GM19099 (cell line): Measurements from ENCODE around the gene WNT7A.

ENCODE experiments used
- POLR2A ChIP-seq: IDR thresholded peaks from 3 replicates; pipeline ENCODE4 v1.6.1; 2011; ENCODE audit warnings: low read depth; ENCODE audit not compliant: insufficient read length; ENCODE audit errors: extremely low read depth

WNT7A gene

DNA sequence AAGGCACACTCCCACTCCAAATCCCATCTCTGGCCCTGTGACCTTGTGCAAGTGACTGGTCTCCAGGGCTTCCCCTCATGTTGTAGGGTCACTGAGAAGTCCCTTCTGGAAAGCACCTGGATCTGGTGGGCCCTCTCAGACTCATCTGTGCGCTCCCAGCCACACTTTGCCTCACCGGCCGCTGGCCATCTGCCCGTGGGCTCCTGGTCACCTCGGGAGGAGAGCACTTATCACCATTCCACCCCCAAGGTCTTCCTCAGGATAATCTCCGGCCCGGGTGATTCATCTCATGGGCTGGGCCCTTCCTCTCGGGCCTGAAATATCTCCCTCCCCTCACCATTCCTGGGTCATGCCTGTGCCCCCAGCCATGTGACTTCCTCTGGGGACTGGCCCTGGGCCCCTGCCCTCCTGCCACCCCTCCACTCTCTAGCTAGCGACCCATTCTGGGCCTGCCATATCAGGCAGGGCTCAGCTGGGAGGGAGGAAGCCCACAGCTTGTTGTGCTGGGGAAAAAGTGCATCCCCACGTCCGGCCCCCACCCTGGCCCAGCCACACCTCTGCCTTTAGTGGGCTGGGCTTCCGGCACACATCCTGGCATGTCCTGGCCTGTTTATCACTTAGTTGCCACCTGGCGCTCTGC, 10.6 kb upstream of the WNT7A start:
- no peak for TF ChIP-seq POLR2A

DNA sequence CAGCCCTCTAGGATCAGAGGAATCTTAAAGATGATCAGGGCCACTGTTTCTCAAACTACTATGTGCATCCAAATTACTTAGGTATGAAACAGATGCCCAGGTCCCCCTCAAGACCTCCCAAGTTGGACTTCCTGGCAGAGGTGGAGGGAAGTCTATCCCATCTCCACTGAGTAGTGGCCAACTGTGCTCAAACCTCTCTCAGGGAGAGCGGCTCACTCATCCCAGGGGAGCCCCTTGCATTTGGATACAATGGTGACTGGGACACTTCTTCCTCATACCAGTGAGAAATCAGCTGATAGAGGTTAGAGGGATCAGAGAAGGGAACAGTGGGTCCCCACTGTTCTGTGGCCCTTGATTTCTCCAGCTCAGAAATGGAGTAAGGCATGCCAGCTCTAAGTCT, 8.7 kb upstream of the WNT7A start:
- no peak for TF ChIP-seq POLR2A

DNA sequence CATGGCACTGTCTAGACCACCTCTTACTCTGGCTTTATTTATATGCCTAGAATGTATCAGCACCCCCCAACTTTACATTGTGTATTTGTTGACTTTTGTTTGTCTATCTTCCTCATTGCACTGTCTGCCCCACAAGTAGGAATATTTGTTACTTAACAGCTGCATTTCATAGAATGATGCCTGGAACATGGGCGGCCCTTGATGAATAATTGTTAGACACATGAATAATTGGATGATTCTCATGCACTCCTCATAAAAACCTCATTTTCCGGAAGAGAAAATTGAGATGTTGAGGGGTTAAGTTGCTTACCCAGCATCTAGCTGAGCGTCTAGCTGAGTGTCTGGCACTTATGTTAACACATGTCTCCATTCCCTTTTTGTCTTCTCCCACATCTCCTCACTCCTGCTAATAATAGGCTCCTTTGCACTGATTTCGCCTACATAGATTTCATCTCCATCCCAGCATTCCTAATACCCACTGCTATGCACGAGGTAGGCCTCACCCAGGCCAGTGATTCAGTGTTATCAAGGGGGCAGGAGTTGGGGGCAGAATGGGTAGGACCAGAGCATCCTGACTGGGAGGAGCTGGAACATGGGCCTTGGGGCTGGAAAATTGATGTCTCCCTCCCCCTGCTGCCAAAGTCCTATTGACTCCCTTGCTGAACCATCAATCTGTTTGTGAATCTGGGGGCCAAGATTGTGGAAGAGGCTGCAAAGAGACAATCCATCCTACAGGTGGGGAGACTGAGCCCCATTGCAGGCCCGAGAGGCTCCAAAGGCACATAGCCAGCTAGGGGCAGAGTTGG, 7.8 kb upstream of the WNT7A start:
- no peak for TF ChIP-seq POLR2A

DNA sequence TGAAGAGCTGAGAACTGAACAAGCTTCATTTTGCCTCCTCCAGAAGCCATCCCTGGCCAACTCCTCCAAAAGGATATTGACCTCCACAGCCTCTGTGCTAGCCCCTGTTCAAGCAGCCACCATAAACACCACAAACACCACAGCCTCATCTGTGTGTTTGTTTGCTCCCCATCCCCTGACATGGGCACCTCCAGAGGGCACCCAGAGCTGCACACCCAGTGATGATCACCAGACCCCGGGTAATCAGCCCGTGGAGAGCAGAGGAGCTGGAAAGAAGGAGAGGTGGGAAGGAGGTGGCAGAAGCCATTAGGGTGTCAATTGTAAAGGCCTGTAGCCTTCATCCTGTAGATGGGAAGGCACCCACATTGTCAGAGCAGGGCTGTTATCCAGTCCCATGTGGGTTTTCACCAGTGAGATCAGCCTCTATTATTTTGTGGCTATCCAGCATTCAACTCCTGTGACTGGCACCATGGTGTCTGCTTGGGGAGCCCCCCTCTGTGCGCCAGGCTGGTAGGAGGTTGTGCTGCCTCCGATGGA, 6.8 kb upstream of the WNT7A start:
- no peak for TF ChIP-seq POLR2A

DNA sequence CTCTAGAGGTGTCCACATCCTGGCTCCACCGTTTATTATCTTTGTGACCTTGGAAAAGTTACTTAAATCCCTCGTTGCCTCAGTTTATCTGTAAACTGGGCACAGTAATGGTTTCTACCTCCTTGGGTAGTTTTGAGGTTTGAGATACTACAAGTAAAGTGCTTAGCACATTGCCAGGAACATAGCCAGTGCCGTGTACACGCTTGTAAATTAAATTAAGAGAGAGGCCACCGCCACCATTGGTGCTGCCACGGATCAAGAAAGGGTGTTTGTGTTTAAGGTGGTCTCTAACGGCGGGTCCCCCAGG, 5.8 kb upstream of the WNT7A start:
- no peak for TF ChIP-seq POLR2A

DNA sequence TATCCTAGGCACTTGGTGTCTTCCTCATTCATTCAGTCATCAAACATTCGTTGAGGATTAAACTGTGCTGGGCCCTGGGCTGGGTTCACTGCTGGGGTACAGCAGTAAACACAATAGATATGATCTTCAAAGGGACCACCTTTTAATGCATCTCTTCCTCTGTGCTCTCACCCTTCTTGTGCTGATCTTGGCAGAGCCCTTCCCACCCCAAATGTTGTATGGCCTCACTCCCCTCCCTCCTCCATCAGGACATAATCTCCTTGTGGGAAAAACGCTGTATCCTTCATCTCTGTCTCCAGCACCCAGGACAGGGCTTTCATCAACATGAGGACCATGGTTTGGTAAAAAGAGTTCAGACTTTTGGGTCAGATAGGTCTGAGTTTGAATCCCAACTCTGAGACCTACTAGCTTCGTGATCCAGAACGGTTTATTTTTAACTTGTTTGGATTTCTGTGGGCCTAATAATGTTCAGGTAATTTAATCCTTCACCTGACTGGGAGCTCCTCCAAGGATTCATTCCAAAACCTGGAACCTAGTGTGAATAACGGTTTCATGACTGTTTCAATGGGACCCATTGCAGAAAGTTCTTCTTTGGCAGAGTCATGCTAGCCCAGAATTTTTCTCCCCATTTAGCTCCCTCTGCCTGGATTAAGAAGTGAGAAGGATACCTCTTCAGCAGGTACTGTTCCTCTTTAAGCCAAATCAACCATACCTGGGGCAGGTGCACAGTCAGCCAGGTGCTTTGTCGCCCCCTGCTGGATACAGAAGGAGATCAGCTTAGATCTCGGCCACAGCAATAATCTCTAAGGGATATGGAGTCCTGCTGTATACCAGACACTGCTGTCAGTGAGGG, 5.2 kb upstream of the WNT7A start:
- TF ChIP-seq POLR2A = no peak

DNA sequence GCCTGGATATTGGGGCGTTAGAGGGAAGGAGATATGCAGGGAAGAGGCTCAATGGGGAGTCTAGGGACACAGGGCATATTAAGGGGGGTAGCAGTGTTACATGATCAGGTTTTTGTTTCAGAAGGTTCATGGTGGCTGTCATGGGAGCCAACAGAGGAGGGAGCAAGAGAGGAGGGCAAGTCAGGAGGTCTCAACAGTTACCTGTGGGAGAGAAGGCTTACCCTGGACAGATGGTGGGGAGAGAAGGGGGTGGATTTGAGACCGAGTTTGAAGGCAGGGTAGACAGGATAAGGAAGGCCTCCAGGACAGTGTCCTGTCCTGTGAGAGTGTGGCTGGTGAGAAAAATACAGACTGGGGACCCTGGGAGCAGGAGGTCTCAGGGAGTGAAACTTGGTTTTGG, 3.8 kb upstream of the WNT7A start:
- TF ChIP-seq POLR2A = no peak

DNA sequence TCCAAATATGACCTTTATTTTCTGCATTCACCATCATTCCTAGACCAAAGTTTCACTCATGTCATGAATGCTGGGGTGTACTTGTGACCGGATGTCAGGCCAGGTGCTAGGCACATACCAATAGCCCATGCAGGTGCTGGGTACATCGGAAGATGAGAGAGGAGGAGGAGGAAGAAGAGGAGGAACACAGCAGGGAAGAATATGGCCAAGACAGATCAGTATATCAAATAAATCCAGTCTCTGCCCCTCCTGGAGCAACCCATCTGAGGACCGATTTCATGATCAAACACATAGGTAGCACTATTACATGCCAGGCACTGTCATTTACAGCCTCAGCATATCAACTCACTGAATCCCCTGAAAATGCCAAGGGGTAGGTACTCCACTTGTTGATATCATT, 3.0 kb upstream of the WNT7A start:
- no peak for TF ChIP-seq POLR2A

DNA sequence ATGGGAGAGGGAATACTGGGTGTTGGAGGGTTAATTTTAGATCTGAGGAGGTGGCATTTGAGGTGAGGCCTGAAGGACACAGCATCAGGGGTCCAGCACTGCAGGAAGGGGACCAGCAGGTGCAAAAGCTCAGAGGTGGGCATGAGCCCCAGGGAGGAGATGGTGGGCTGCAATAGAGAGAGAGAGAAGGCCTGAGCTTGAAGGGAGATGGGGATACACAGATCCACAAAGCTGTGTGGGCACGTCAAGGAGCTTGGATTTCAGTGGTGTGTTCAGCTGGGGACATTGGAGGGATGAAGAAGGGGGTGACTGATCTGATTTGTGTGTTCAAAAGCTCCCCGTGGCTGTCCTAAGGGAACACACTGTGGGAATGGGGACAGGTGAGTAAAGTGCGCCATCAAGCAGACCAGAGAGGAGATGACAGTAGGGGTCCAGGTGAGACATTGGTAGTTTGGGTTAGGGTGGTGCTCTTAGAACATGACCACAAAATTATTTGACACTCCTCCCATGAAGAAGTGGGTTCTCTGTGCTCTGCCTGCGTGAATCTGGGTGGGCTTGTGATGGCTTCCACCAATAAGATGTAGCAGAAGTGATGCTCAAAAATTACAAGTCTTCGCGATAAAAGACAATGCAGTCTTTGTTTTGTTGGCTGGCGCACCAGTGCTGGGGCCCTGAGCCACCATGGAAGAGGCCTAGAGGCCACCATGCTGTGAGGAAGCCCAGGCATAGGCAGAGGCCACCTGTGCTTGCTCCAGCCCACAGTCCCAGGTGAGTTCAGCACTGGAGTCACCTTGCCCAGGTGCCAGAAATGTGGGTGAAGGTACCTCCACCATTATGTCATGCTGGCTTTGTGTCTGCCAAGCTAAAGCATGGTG, 1.9 kb upstream of the WNT7A start:
- no peak for TF ChIP-seq POLR2A

DNA sequence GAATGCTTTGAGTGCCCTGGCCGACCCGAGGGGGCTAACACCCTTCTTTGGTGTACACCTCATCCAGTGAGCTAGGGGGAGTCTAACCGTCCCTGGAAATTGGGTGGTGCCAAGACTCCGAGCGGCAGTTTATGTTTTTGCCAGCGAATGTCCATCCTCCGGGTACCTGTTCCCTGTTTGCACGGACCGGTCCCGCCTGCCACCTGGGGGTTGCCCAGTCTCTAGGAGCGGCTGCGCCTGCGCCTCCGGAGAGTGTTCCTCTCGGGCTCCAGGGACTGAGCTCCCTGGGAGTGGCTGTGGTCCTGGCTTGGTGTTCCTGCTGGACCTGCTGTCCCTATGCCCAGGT, 913 bp upstream of the WNT7A start:
- no peak for TF ChIP-seq POLR2A

DNA sequence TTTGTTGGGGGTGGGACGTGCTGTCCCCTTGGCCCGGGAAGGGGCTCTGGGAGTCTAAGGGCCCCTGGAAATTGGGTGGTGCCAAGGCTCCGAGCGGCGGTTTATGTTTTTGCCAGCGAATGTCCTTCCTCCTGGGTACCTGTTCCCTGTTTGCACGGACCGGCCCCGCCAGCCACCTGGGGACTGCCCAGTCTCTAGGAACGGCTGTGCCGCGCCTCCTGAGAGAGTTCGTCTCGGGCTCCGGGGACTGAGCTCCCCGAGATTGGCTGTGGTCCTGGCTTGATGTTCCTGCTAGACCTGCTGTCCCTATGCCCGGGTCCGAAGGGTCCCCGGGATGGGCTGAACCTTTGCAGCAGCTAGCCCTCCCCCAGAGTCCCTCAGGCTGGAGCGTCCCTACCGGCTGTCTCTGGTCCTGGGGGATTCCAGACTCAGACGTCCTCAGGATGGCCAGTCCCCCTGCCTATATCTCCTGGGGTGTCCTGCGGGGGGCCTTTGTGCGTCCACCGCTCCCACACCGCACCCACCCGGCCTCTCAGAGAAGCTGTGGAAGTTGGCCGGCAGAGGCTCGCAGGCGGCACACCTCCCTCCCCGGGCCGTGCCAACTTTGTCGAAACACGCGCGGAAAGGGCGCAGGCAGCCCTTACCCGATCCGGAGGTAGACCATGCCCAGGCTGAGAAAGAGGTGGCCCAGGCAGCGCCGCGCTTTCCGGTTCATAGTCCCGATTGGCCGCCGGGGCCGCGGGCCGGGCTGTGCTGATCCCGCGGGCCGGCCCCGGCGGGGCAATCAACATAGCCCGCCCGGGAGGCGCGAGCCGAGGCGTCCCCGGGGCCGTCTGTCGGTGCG, 547 bp downstream of the WNT7A start:
- no peak for TF ChIP-seq POLR2A

DNA sequence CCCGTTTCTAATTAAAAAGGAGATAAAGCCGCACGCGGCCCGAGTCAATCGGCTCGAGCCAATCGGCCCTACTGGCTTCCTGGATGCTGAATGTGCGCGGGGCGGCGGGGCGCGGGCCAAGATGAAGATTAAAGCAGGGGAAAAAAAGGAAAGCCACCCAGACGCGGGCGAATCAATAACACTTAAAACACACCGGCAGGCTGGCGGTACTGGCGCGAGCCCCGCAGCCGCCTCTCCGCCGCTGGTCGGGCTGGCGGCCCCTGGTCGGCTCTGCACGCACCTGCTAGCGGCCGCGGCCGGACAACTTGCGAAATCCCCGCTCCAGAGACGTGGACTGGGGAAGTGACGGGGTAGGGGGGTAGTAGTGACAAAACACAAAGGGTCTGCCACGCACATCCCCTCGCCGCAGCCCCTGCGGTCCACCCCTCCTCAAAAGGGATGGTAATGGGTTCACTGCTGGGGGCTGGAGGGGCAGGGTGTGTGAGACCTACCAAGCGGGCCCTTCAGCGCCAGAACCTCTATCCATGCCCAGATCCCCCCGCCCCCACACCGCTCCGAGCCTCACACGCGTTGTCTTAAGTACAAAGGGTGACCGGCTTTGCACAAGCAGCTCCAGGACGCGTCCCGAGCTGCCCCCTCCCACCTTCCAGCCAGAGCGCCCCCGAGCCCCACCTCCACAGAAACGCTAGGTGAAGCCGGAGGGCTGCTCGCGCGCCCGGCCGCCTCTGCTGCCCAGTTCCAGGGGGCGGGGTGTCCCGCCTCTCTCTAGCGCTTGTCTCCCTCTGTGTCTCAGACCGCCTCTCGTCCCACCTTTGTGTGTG, 1.4 kb downstream of the WNT7A start:
- TF ChIP-seq POLR2A = no peak

DNA sequence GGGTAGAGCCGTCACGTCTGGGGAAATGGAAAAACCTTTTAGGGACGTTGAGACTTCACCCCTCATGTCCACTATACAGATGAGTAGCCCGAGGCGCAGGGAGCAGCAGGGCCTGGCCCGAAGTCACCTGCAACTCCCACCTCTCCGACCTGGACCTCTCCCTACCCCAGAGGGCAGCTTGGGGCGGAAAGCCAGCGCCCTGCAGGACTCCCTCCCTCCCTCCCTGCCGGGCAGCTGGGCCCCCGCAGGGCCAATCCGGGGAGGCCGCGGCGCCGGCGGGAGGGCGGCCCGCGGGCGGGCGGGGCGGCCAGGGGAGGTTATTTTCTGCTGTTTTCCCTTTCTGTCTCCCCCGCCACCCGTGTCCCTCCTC, 2.0 kb downstream of the WNT7A start:
- no peak for TF ChIP-seq POLR2A
